GM21526 (cell line): ENCODE measurements around the gene PSME1.

Experiments used
- ATAC-seq: cut with Tn5 transposase; IDR thresholded peaks from one replicate; pipeline ENCODE4 v1.9.1; 2021; ENCODE audit warnings: moderate library complexity; ENCODE audit not compliant: unreplicated experiment, low FRiP score

PSME1 gene

GRCh38 chr14:24167469-24168114, 31.6 kb downstream of the PSME1 start:
- no peak for ATAC-seq

DNA sequence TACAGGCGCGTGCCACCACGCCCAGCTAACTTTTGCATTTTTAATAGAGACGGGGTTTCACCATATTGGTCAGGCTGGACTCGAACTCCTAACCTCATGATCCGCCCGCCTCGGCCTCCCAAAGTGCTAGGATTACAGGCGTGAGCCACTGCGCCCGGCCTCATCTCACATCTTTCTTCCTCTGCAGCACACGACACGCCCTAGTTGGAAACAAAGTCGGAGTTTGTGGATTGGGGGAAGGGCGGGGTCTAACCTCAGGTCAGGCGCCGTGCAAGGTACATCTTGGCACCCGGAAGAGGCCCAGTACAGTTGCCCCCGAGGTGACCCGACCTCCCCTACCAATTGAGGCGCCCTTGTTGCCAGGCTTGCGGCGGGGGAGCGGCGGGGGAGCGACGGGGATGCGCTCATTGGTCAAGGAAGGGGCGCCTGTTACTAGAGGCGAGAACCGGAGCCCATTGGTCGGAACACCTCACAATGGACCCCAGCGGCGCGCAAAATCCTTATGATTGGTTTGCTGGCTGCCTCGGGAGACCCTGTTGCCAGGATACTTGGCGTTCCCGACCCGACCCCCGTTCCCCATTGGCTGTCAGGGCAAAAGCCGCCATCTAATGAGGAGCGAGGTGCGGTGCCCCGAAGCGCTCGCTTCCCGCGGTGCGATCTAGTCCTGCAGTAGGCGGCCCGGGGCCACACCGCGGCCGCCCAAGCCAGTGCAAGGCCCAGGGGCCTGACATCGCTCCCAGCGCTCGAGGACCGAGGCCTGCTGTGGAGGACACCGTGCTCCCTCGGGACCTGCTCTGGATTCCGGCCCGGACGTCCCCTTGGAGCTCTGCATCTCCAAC, 35.6 kb downstream of the PSME1 start, which contains the start of gene REC8:
REC8 (plus strand) TSS at position 659 of the 839 bp plus-strand sequence. CDS start 473 bp downstream, outside the sequence.
- ATAC-seq: peak; percentile 73

DNA sequence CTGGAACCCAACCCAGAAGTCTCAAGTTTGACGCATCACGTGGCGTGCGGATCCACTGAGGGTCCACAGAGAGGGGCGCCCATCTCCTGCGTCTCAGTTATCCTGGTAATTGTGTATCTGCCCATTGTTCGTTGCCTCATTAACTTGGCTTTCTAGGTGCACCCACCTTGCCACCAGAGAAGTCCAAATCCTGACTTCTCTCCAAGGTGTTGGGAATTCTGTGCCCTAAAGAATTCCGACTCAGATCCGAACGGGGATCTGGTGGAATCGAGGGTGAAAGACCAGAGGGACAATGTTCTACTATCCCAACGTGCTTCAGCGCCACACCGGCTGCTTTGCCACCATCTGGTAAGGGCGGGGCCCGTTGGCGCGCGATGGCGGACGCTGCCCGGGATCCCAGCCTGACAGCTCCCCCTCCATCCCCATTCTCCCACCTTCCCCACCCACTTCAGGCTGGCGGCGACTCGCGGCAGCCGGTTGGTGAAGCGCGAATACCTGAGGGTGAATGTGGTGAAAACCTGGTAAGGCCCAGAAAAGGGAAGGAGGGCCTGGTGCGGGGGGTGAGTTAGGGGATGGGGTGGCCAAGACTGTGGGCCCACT, 36.4 kb downstream of the PSME1 start:
- no peak for ATAC-seq

DNA sequence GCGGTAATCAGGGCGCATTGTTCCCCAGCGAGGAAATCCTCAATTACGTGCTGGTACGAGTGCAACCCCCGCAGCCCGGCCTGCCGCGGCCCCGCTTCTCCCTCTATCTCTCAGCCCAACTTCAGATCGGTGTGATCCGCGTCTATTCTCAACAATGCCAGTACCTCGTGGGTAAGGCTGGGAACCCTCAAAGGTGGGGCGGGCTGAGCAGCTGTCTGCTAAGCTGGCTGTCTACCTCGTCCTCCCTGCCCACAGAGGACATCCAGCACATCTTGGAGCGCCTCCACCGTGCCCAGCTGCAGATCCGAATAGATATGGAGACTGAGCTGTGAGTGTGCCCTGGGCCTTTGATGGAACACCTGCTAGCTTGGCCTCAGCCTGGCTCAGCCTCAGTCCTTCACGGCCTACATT, 36.9 kb downstream of the PSME1 start:
- no peak for ATAC-seq

DNA sequence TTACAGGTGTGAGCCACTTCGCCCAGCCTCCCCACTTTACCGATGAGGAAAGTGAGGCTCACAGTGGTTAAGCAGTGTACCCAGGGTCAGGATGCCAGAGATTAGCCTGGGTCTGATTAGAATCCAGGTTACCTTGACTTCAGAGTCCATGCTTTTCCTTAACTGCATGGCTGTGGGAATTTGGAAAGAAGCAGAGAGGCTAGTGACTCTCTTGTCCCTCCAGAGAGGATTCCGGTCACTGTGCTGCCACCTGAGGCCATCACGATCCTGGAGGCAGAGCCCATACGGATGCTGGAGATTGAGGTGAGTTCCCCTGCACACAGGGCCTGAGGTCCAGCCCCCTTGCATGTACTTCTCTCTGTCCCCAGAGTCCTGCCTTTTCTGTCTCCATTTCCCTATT, 40.6 kb downstream of the PSME1 start:
- ATAC-seq: no peak

GRCh38 chr14:24177041-24177825, 41.2 kb downstream of the PSME1 start:
- no peak for ATAC-seq

- ATAC-seq: no peak
These were observed 41.9 kb downstream of the PSME1 start for GRCh38 chr14:24177891-24178290.

GRCh38 chr14:24178399-24179178, 42.6 kb downstream of the PSME1 start:
- ATAC-seq: no peak

- ATAC-seq: no peak
These were observed 43.4 kb downstream of the PSME1 start for GRCh38 chr14:24179294-24179960.

DNA sequence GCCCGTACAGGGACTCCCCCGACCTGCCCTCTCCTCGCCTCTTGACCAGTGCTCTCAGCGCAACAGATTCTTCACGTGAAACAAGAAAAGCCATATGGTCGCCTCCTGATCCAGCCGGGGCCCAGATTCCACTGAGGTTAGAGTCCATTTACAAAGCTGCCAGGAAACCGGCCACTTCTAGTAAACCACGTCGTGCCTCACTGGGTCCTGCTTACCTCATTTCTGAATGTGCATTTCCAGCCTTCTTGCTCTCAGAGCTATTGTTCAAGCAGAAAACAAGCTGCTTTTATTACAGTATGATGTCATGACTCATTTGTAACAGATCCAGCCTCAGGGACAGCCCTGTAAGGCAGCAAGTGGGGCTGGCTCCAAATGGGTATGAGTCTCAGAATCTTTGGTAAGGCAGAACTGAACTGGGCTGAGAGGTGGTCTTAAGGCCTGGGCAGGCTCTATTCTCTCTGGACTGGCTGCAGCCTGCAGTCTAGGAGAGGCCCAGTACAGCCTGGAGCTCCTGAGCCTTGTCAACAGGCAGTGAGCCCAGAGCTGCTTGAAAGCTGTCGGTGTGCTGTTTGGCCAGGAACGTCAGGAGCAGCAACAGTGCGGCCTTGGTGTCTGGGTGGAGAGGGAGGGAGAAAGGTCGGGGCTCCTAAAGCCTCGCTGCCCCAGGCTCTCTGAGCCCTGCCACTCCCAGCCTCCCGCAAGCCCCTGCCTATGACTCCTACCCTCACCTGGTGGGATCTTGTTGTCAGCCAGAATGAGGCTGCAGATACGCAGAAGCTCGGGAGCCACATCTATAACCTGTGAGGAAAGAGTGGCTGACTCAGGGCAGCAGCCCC, 44.2 kb downstream of the PSME1 start:
- ATAC-seq: no peak

GRCh38 chr14:24181371-24182077, 45.5 kb downstream of the PSME1 start:
- no peak for ATAC-seq

GRCh38 chr14:24182110-24182882, 46.3 kb downstream of the PSME1 start:
- no peak for ATAC-seq

GRCh38 chr14:24183014-24183481, 47.1 kb downstream of the PSME1 start:
- no peak for ATAC-seq

DNA sequence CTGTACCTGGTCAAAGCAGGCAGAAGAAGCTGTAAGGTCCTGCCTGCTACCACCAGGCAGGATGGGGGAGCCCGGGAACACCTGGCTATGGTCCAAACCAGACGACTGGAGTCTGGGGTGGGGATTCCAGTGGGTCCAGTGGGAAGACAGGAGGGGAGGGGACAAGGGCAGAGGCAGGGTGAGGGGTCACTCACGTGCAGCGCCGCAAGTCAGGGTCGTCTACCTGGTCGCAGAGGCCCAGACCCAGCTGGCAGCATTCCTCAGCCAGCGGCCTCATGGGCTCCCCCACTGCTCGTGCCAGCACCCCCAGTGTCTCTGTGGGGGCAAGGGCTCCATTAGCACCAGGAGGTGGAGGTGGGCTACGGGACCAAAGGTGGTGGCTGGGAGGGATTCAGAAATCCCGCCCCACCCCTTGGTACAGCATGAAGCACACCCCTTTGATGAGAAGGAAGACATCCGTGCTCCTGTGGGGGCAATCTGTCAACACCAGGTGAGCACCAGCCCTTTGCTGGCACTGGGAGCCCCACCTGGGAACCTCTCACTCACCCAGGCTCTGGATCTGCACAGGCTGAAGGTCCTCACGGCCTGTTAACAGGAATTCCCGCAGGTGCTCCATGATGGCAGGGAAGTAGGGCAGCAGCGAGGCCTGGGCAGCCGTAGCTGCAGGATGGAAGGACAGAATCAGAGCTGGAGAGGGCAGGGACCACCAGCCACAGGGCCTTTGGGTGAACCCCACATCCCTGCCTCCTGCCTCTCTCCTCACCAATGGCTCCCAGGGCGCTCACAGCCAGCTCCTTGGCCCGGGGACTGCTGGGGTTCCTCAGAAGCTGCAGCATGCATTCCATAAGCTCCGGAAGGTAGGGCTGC, 48.3 kb downstream of the PSME1 start:
- ATAC-seq: no peak

DNA sequence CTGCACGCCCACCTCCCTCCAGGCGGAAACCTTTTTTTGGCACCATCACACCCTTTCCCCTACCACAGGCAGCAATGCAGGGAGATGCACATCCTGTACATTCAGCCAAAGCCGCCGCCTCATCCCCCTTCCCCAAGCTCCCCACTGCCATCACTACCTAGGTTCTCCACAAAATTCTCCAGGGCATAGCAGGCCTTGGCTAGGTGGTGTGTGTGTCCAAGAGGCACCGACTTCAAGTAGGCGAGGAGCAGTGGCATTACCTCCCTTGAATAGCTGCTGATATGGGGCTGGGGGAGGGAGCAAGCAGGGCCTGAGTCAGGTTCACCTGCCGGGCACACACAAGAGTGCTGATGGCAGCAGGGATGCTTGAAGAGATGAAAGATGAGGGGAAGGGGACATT, 49.0 kb downstream of the PSME1 start:
- ATAC-seq: no peak

DNA sequence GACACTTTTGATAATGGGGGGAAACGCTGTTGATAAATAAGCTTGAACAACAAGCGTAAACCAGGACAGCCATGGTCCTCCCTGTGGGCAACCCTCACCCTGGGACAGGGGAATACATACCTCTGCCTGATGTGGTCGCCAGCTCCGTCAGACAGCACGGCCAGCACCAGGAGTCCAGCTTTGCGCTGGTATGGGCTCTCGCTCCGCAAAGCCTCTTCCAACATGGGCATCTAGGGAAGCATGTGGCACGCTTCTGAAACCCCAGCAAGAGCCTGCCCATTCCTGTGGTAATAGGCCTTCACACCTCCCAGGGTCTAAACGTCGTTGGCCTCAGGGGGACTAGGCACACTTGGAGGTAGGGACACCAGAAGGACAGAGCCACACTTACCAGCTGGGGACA, 49.7 kb downstream of the PSME1 start:
- ATAC-seq: no peak
